Mesothelial cell of epicardium (in vitro differentiated cells): Measurements from ENCODE around the gene LAMC3. TPM values are rescaled to one million over a fixed set of nuclear protein-coding genes. Genes with fewer than 3 reads are reported as not detected.
"Not testable (repeated sequence)": the region's sequence is repeated elsewhere in the genome, so short reads cannot be mapped to it uniquely, and the experiment has no call there.

Source experiments
- DNase-seq, 2 experiments: peaks; one replicate each; pipeline ENCODE4 v3.0.0; 2021; ENCODE audit warnings: low spot score in 2 of 2; ENCODE audit not compliant: unreplicated experiment in 2 of 2
- H3K27ac Mint-ChIP-seq: 2 replicates; pipeline ENCODE4 v1.8.0; 2021; ENCODE audit warnings: mixed read lengths
- H3K27me3 Mint-ChIP-seq: 2 replicates; pipeline ENCODE4 v1.8.0; 2021; ENCODE audit warnings: low read depth, mixed read lengths
- H3K36me3 Mint-ChIP-seq: 2 replicates; pipeline ENCODE4 v1.8.0; 2021; ENCODE audit warnings: mixed read lengths
- H3K4me1 Mint-ChIP-seq: 2 replicates; pipeline ENCODE4 v1.8.0; 2021; ENCODE audit warnings: mixed read lengths
- H3K4me3 Mint-ChIP-seq: 2 replicates; pipeline ENCODE4 v1.8.0; 2021; ENCODE audit warnings: mild to moderate bottlenecking, moderate library complexity, mixed read lengths
- H3K9me3 Mint-ChIP-seq: 2 replicates; pipeline ENCODE4 v1.8.0; 2021; ENCODE audit warnings: mixed read lengths
- total RNA-seq: library from RNA; stranded (reverse); gene quantifications from 3 replicates; pipeline ENCODE4 v1.2.1, GENCODE V29; 2021
- TF ChIP-seq, protein P1 (sequence below): fragments of 200-600 bp; sonication (generic); IDR thresholded peaks from one replicate; pipeline ENCODE4 v1.5.0; 2021; ENCODE audit warnings: antibody characterized with exemption; ENCODE audit not compliant: unreplicated experiment

The LAMC3 gene
- total RNA-seq, 1 donor from 2014 or later, result 18.3 TPM

- no peaks in the 10 kb centered on the region for H3K9me3 Mint-ChIP-seq
- peaks cover 3% of the 10 kb centered on the region for H3K4me1 Mint-ChIP-seq
- TF ChIP-seq, protein P1, sequence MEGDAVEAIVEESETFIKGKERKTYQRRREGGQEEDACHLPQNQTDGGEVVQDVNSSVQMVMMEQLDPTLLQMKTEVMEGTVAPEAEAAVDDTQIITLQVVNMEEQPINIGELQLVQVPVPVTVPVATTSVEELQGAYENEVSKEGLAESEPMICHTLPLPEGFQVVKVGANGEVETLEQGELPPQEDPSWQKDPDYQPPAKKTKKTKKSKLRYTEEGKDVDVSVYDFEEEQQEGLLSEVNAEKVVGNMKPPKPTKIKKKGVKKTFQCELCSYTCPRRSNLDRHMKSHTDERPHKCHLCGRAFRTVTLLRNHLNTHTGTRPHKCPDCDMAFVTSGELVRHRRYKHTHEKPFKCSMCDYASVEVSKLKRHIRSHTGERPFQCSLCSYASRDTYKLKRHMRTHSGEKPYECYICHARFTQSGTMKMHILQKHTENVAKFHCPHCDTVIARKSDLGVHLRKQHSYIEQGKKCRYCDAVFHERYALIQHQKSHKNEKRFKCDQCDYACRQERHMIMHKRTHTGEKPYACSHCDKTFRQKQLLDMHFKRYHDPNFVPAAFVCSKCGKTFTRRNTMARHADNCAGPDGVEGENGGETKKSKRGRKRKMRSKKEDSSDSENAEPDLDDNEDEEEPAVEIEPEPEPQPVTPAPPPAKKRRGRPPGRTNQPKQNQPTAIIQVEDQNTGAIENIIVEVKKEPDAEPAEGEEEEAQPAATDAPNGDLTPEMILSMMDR, result peak; percentile 82
- H3K27me3 Mint-ChIP-seq, result peaks cover 32% of the 10 kb centered on the region
- H3K27ac Mint-ChIP-seq, result no peak overlapping the region
- peak in 1 of 2 experiments; percentile 76 for DNase-seq
- no peaks in the 10 kb centered on the region for H3K36me3 Mint-ChIP-seq
- H3K4me3 Mint-ChIP-seq, result no peak overlapping the region
These were observed 10.9 kb upstream of the LAMC3 start for GRCh38 chr9:130997925-130998596.

GRCh38 chr9:130998597-130999244 lies 10.3 kb upstream of the LAMC3 start:
- Mint-ChIP-seq H3K9me3 (no peaks in the 10 kb centered on the region), H3K4me3 (no peak overlapping the region), H3K36me3 (no peaks in the 10 kb centered on the region), H3K27ac (no peak overlapping the region), H3K27me3 (peaks cover 32% of the 10 kb centered on the region), H3K4me1 (peaks cover 3% of the 10 kb centered on the region)
- TF ChIP-seq, protein P1, result no peak
- DNase-seq, result no peak

DNA sequence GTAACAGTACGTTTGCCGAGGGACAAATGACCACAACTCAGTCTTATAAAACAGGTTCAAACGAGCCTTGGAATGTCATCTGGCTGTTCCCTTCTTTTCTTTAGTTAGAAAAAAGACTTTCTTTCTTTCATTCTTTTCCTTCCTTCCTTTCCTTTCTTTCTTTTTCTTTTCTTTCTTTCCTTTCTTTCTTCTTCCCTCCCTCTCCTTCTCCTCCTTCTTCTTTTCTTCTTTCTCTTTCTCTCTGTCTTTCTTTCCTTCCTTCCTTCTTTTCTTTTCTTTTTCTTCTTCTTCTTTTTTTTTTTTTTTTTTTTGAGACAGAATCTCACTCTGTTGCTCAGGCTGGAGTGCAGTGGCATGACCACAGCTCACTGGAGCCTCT lies 9.7 kb upstream of the LAMC3 start:
- no peak overlapping the region for H3K4me3 Mint-ChIP-seq
- H3K27me3 Mint-ChIP-seq, result peaks cover 32% of the 10 kb centered on the region
- no peaks in the 10 kb centered on the region for H3K9me3 Mint-ChIP-seq
- TF ChIP-seq, protein P1, result no peak
- H3K27ac Mint-ChIP-seq, result no peak overlapping the region
- H3K36me3 Mint-ChIP-seq, result no peaks in the 10 kb centered on the region
- H3K4me1 Mint-ChIP-seq, result peaks cover 3% of the 10 kb centered on the region
- DNase-seq, result no peak

GRCh38 chr9:131000526-131000925 lies 8.4 kb upstream of the LAMC3 start:
- not testable (repeated sequence) for H3K36me3 Mint-ChIP-seq, H3K4me1 Mint-ChIP-seq, H3K9me3 Mint-ChIP-seq, DNase-seq, H3K4me3 Mint-ChIP-seq, H3K27ac Mint-ChIP-seq
- H3K27me3 Mint-ChIP-seq, result peaks cover 32% of the 10 kb centered on the region

DNA sequence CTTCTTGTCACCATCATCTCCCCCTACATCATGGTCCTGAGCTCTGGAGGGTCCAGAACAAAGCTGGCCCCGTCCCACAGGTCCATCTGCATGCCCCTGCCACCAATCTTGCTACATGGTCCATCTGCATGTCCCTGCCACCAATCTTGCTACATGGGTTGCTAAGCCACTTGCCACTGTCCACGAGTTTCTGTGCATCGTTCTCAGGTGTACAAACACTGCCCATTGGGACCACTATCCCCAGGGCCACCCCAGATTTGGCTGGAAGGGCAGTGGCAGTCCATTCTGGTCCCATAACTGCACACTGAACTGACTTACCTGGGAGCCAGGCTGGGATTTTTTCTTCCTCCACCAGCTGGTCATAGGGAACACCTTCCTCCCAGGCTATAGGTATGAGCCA lies 8.0 kb upstream of the LAMC3 start:
- Mint-ChIP-seq H3K36me3 (no peaks in the 10 kb centered on the region), H3K4me1 (no peaks in the 10 kb centered on the region), H3K27me3 (peaks cover 32% of the 10 kb centered on the region), H3K27ac (no peak overlapping the region), H3K4me3 (no peak overlapping the region), H3K9me3 (peaks cover 8% of the 10 kb centered on the region)
- TF ChIP-seq, protein P1, result no peak
- DNase-seq, result no peak

DNA sequence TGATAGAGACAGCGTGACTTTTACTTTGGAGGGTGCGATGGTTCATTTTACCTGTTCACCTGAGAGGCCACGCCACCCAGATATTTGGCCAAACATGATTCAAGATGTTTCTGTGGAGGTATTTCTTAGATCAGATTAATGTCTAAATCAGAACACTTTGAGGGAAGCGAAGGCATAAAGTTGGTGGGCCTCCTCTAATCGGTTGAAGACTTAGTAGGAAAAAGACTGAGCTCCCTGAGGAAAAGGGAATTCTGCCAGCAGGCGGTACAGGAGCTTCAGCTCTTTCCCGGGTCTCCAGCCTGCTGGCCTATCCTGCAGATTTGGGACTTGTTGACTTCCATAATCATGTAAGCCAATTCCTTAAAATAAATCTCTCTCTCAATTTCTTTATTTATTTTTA lies 7.0 kb upstream of the LAMC3 start:
- Mint-ChIP-seq H3K27me3 (peaks cover 37% of the 10 kb centered on the region), H3K4me1 (no peaks in the 10 kb centered on the region), H3K27ac (no peak overlapping the region), H3K36me3 (no peaks in the 10 kb centered on the region), H3K9me3 (peaks cover 8% of the 10 kb centered on the region), H3K4me3 (no peak overlapping the region)
- DNase-seq, result no peak
- TF ChIP-seq, protein P1, result no peak
